H9 (cell line): ENCODE measurements around the gene JAK1. TPM values are rescaled to one million over a fixed set of nuclear protein-coding genes. Genes with fewer than 3 reads are reported as not detected.

Experiments used
- DNase-seq: peaks from one replicate; pipeline ENCODE4 v3.0.0-alpha.2; 2017
- H2AFZ ChIP-seq: one replicate; pipeline ENCODE4 v1.6.1; 2013; ENCODE audit warnings: mild to moderate bottlenecking, low read length, control low read depth, moderate library complexity
- H2AK5ac ChIP-seq: 2 replicates; pipeline ENCODE4 v1.6.1; 2013; ENCODE audit warnings: low read length, control low read depth, mixed read lengths; ENCODE audit not compliant: insufficient read length
- H2BK120ac ChIP-seq: one replicate; pipeline ENCODE4 v1.6.1; 2013; ENCODE audit warnings: low read depth, mild to moderate bottlenecking, low read length, control low read depth, inconsistent platforms; ENCODE audit not compliant: poor library complexity, severe bottlenecking
- H2BK12ac ChIP-seq: 2 replicates; pipeline ENCODE4 v1.6.1; 2013; ENCODE audit warnings: low read length, control low read depth, mixed read lengths, low read depth; ENCODE audit not compliant: insufficient read length
- H2BK15ac ChIP-seq: 2 replicates; pipeline ENCODE4 v1.6.1; 2013; ENCODE audit warnings: low read depth, low read length, control low read depth
- H2BK20ac ChIP-seq: one replicate; pipeline ENCODE4 v1.6.1; 2013; ENCODE audit warnings: low read depth, mild to moderate bottlenecking, low read length, control low read depth, inconsistent platforms; ENCODE audit not compliant: poor library complexity, severe bottlenecking
- H2BK5ac ChIP-seq: 2 replicates; pipeline ENCODE4 v1.6.1; 2013; ENCODE audit warnings: low read length, control low read depth, mixed read lengths; ENCODE audit not compliant: insufficient read length
- H3K14ac ChIP-seq: 2 replicates; pipeline ENCODE4 v1.6.1; 2013; ENCODE audit warnings: low read length, control low read depth; ENCODE audit not compliant: insufficient read depth
- H3K18ac ChIP-seq: 2 replicates; pipeline ENCODE4 v1.6.1; 2013; ENCODE audit warnings: low read depth, mild to moderate bottlenecking, mixed read lengths, low read length, control low read depth; ENCODE audit not compliant: insufficient read length
- H3K23ac ChIP-seq: 2 replicates; pipeline ENCODE4 v1.6.1; 2013; ENCODE audit warnings: low read length, control low read depth, mixed read lengths, low read depth; ENCODE audit not compliant: insufficient read length
- H3K23me2 ChIP-seq: 2 replicates; pipeline ENCODE4 v1.6.1; 2013; ENCODE audit warnings: low read depth, mild to moderate bottlenecking, mixed read lengths, low read length, control low read depth; ENCODE audit not compliant: insufficient read length, poor library complexity, severe bottlenecking
- H3K27ac ChIP-seq: 2 replicates; pipeline ENCODE4 v1.5.1; 2013; ENCODE audit warnings: low read length, control low read depth, mixed read lengths, low read depth; ENCODE audit not compliant: insufficient read length
- H3K27me3 ChIP-seq: 2 replicates; pipeline ENCODE4 v1.6.1; 2013; ENCODE audit warnings: low read length, control low read depth, inconsistent platforms; ENCODE audit not compliant: insufficient read depth
- H3K4ac ChIP-seq: 2 replicates; pipeline ENCODE4 v1.6.1; 2013; ENCODE audit warnings: low read depth, mild to moderate bottlenecking, control low read depth, inconsistent platforms, low read length, moderate library complexity
- H3K4me1 ChIP-seq: 2 replicates; pipeline ENCODE4 v1.6.1; 2013; ENCODE audit warnings: low read length, control low read depth, inconsistent platforms; ENCODE audit not compliant: insufficient read depth
- H3K4me2 ChIP-seq: 2 replicates; pipeline ENCODE4 v1.6.1; 2013; ENCODE audit warnings: low read length, control low read depth, mixed read lengths; ENCODE audit not compliant: insufficient read length, insufficient read depth
- H3K56ac ChIP-seq: 2 replicates; pipeline ENCODE4 v1.6.1; 2013; ENCODE audit warnings: low read depth, mild to moderate bottlenecking, mixed read lengths, low read length, control low read depth; ENCODE audit not compliant: insufficient read length
- H3K79me1 ChIP-seq: 2 replicates; pipeline ENCODE4 v1.6.1; 2013; ENCODE audit warnings: low read depth, mild to moderate bottlenecking, moderate library complexity, low read length, control low read depth, inconsistent platforms; ENCODE audit not compliant: insufficient read depth, poor library complexity, severe bottlenecking
- H3K79me2 ChIP-seq: 2 replicates; pipeline ENCODE4 v1.6.1; 2013; ENCODE audit warnings: low read length, control low read depth, inconsistent platforms; ENCODE audit not compliant: insufficient read depth
- H3K9ac ChIP-seq: 2 replicates; pipeline ENCODE4 v1.6.1; 2013; ENCODE audit warnings: low read length, control low read depth, mixed read lengths; ENCODE audit not compliant: insufficient read length; ENCODE audit errors: extremely low read depth
- H3K9me3 ChIP-seq: one replicate; pipeline ENCODE4 v1.6.1; 2013; ENCODE audit warnings: low read depth, low read length, inconsistent platforms; ENCODE audit not compliant: control insufficient read depth
- H3T11ph ChIP-seq: one replicate; pipeline ENCODE4 v1.6.1; 2013; ENCODE audit warnings: mild to moderate bottlenecking, low read length, control low read depth, inconsistent platforms
- H4K20me1 ChIP-seq: one replicate; pipeline ENCODE4 v1.6.1; 2013; ENCODE audit not compliant: control insufficient read depth, insufficient read length, insufficient read depth
- H4K5ac ChIP-seq: 2 replicates; pipeline ENCODE4 v1.6.1; 2013; ENCODE audit warnings: low read depth, mild to moderate bottlenecking, mixed read lengths, low read length, control low read depth; ENCODE audit not compliant: insufficient read length
- H4K8ac ChIP-seq: replicated peaks from 2 replicates; pipeline ENCODE4 v1.6.1; 2013; ENCODE audit warnings: low read length, control low read depth, mixed read lengths, low read depth; ENCODE audit not compliant: insufficient read length
- H4K91ac ChIP-seq: 2 replicates; pipeline ENCODE4 v1.6.1; 2013; ENCODE audit warnings: low read depth, mild to moderate bottlenecking, moderate library complexity, mixed read lengths, low read length, control low read depth; ENCODE audit not compliant: insufficient read length
- H3K27ac Mint-ChIP-seq, 3 experiments: 2 replicates in 2 of 3; 3 replicates in 1 of 3; pipeline ENCODE4 v1.8.0; 2020 to 2021; ENCODE audit warnings: mixed read lengths in 3 of 3, mild to moderate bottlenecking in 1 of 3, moderate library complexity in 1 of 3
- H3K27me3 Mint-ChIP-seq: 2 replicates; pipeline ENCODE4 v1.8.0; 2021; ENCODE audit warnings: low read depth, mild to moderate bottlenecking, moderate library complexity, mixed read lengths
- H3K36me3 Mint-ChIP-seq, 3 experiments: 2 replicates in 2 of 3; 3 replicates in 1 of 3; pipeline ENCODE4 v1.8.0; 2020 to 2021; ENCODE audit warnings: low read depth in 3 of 3, mixed read lengths in 3 of 3; ENCODE audit not compliant: insufficient read depth in 1 of 3
- H3K4me1 Mint-ChIP-seq, 2 experiments: 2 replicates each; pipeline ENCODE4 v1.8.0; 2020; ENCODE audit warnings: mixed read lengths in 2 of 2
- H3K4me3 Mint-ChIP-seq, 2 experiments: 2 replicates in 1 of 2; 3 replicates in 1 of 2; pipeline ENCODE4 v1.8.0; 2020 to 2021; ENCODE audit warnings: mild to moderate bottlenecking in 2 of 2, mixed read lengths in 2 of 2, moderate library complexity in 1 of 2
- H3K9me3 Mint-ChIP-seq, 2 experiments: 2 replicates in 1 of 2; 3 replicates in 1 of 2; pipeline ENCODE4 v1.8.0; 2020; ENCODE audit warnings: mild to moderate bottlenecking in 2 of 2, mixed read lengths in 2 of 2, moderate library complexity in 1 of 2
- WGBS: extraction: QIAGEN DNeasy Blood & Tissue Kit; methylation state at CpG from one replicate; pipeline ENCODE4 v1.1.7; 2013; ENCODE audit warnings: missing lambda C conversion rate, low lambda C conversion rate, mixed read lengths; ENCODE audit not compliant: insufficient read length; ENCODE audit errors: extremely low coverage; 5-methylcytosine and 5-hydroxymethylcytosine counted together
- total RNA-seq: library from RNA; stranded (reverse); gene quantifications from 2 replicates; pipeline ENCODE4 v1.2.1, GENCODE V29; 2021
- TF ChIP-seq, protein P1 (sequence below): fragments of 200-600 bp; sonication (generic); conservative IDR thresholded peaks from 3 replicates; pipeline ENCODE4 v1.8.0; 2021; ENCODE audit warnings: antibody characterized with exemption, mild to moderate bottlenecking

Gene JAK1
- total RNA-seq, 1 experiment from 2014 or later: 12.8 TPM

DNA sequence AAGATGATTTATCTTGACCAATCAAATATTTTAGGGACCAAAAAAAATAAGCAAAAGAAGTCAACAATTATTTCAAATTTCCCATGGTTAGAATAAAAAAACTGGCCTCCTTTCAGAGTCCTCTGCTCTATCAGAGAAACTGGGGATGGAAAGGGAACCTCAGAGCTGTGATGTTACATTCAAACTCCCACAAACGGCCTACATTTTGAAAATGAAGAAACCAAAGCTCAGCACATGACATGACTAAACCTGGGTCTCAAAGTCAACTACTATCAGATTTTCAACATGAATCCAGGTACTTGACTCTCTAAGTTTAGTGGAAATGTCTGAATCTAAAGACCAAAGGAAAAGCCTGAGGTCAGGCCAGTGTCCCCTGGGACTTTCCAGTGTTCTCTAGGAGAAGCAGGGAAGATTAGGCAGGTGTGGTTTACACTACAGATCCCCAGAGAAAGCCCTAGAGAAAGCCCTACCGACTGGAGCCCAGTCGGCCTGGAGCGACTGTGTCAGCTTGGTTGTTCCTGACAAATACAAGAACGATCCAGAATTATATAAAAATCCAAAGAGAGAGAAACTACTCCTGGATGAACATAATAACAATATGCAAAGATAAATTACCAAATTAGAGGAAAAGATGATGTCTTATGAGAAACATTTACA lies 24.8 kb downstream of the JAK1 start:
- Histone ChIP-seq H4K8ac (no peak overlapping the region), H2AK5ac (no peak overlapping the region), H4K91ac (no peak overlapping the region), H3K4ac (no peak overlapping the region), H3K27ac (no peak overlapping the region), H3K4me2 (no peak overlapping the region), H3T11ph (no peak overlapping the region), H2BK15ac (no peak overlapping the region), H3K23me2 (no peaks in the 10 kb centered on the region), H2BK12ac (no peak overlapping the region), H3K56ac (no peak overlapping the region), H3K27me3 (no peaks in the 10 kb centered on the region), H3K4me1 (no peaks in the 10 kb centered on the region), H3K79me2 (no peaks in the 10 kb centered on the region; the same call in 1 of the 2 replicates), H2BK120ac (no peak overlapping the region), H2BK5ac (no peak overlapping the region), H3K9me3 (no peaks in the 10 kb centered on the region), H2BK20ac (no peak overlapping the region), H3K14ac (no peak overlapping the region), H3K18ac (no peak overlapping the region), H4K20me1 (no peaks in the 10 kb centered on the region), H4K5ac (no peak overlapping the region), H2AFZ (no peak overlapping the region), H3K79me1 (no peaks in the 10 kb centered on the region), H3K9ac (no peak overlapping the region), H3K23ac (no peak overlapping the region)
- WGBS: no CpG with 5 or more reads among the region's 5 CpGs
- H3K36me3 Mint-ChIP-seq: no peaks in the 10 kb centered on the region
- no peaks in the 10 kb centered on the region for H3K9me3 Mint-ChIP-seq
- H3K27me3 Mint-ChIP-seq: no peaks in the 10 kb centered on the region
- TF ChIP-seq, protein P1, sequence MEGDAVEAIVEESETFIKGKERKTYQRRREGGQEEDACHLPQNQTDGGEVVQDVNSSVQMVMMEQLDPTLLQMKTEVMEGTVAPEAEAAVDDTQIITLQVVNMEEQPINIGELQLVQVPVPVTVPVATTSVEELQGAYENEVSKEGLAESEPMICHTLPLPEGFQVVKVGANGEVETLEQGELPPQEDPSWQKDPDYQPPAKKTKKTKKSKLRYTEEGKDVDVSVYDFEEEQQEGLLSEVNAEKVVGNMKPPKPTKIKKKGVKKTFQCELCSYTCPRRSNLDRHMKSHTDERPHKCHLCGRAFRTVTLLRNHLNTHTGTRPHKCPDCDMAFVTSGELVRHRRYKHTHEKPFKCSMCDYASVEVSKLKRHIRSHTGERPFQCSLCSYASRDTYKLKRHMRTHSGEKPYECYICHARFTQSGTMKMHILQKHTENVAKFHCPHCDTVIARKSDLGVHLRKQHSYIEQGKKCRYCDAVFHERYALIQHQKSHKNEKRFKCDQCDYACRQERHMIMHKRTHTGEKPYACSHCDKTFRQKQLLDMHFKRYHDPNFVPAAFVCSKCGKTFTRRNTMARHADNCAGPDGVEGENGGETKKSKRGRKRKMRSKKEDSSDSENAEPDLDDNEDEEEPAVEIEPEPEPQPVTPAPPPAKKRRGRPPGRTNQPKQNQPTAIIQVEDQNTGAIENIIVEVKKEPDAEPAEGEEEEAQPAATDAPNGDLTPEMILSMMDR: no peak
- H3K4me3 Mint-ChIP-seq: no peak overlapping the region
- peaks cover 5 to 7% of the 10 kb centered on the region in 2 experiments; a peak in 3 of 4 replicates for H3K4me1 Mint-ChIP-seq
- DNase-seq: no peak
- H3K27ac Mint-ChIP-seq: peak overlapping the region in 1 of 3 experiments; percentile 36; a peak in 1 of 7 replicates
